ENCODE results near the gene GARIN6.

Gene GARIN6

GRCh38 chr12:99658671-99659349 is 11.3 kb downstream of the GARIN6 start:
- Histone ChIP-seq H3K4me1 (ENCODE audit: insufficient read depth, low read length) (no peaks in the 10 kb centered on the region), H3K36me3 (ENCODE audit: insufficient read depth, low read length) (no peaks in the 10 kb centered on the region), H3K9me3 (ENCODE audit: control insufficient read depth, insufficient read depth, low read length) (no peaks in the 10 kb centered on the region), H3K9ac (ENCODE audit: low read depth, low read length) (no peak overlapping the region)

GRCh38 chr12:99670635-99671034 is 23.1 kb downstream of the GARIN6 start:
- Histone ChIP-seq H3K36me3 (ENCODE audit: insufficient read depth, low read length) (no peaks in the 10 kb centered on the region), H3K9ac (ENCODE audit: low read depth, low read length) (no peak overlapping the region), H3K4me1 (ENCODE audit: insufficient read depth, low read length) (peaks cover 5% of the 10 kb centered on the region; the same call in 1 of the 2 replicates), H3K9me3 (ENCODE audit: control insufficient read depth, insufficient read depth, low read length) (no peaks in the 10 kb centered on the region)

GRCh38 chr12:99680276-99680675 is 32.7 kb downstream of the GARIN6 start:
- Histone ChIP-seq H3K9me3 (ENCODE audit: control insufficient read depth, insufficient read depth, low read length) (peaks cover 2% of the 10 kb centered on the region; the same call in 1 of the 2 replicates), H3K36me3 (ENCODE audit: insufficient read depth, low read length) (no peaks in the 10 kb centered on the region), H3K9ac (ENCODE audit: low read depth, low read length) (no peak overlapping the region), H3K4me1 (ENCODE audit: insufficient read depth, low read length) (no peaks in the 10 kb centered on the region)

- Histone ChIP-seq H3K4me1 (ENCODE audit: insufficient read depth, low read length) (no peaks in the 10 kb centered on the region), H3K36me3 (ENCODE audit: insufficient read depth, low read length) (no peaks in the 10 kb centered on the region), H3K9ac (ENCODE audit: low read depth, low read length) (no peak overlapping the region), H3K9me3 (ENCODE audit: control insufficient read depth, insufficient read depth, low read length) (no peaks in the 10 kb centered on the region; the same call in 1 of the 2 replicates)
Observed at GRCh38 chr12:99686142-99686541, 38.6 kb downstream of the GARIN6 start.

- Histone ChIP-seq H3K9me3 (ENCODE audit: control insufficient read depth, insufficient read depth, low read length) (no peaks in the 10 kb centered on the region; the same call in 1 of the 2 replicates), H3K36me3 (ENCODE audit: insufficient read depth, low read length) (no peaks in the 10 kb centered on the region), H3K9ac (ENCODE audit: low read depth, low read length) (no peak overlapping the region), H3K4me1 (ENCODE audit: insufficient read depth, low read length) (no peaks in the 10 kb centered on the region)
Observed at GRCh38 chr12:99695050-99695449, 47.5 kb downstream of the GARIN6 start.
